ENCODE results near the gene ZC3H7A. TPM values are rescaled to one million over a fixed set of nuclear protein-coding genes. Genes with fewer than 3 reads are reported as not detected.
A peak's percentile ranks its signal among the peaks of the same experiment; 100 is the strongest.

Gene ZC3H7A
- total RNA-seq, 3 donors from 2014 or later: 42.4 to 61.2 (median 59.0) TPM

GRCh38 chr16:11774065-11774626 lies 22.9 kb downstream of the ZC3H7A start:
- Histone ChIP-seq H3K9me3 (no peaks in the 10 kb centered on the region), H3K4me3 (no peak overlapping the region), H3K4me1 (ENCODE audit: low read depth) (no peaks in the 10 kb centered on the region), H3K36me3 (ENCODE audit: low read depth) (peaks cover 9% of the 10 kb centered on the region)
- DNase-seq (no peak), ATAC-seq (no peak)
- intact Hi-C loops (cut with DNase I, micrococcal nuclease): no loop called here
- no peak for TF ChIP-seq CTCF (IDR thresholded peaks at IDR 0.05)

DNA sequence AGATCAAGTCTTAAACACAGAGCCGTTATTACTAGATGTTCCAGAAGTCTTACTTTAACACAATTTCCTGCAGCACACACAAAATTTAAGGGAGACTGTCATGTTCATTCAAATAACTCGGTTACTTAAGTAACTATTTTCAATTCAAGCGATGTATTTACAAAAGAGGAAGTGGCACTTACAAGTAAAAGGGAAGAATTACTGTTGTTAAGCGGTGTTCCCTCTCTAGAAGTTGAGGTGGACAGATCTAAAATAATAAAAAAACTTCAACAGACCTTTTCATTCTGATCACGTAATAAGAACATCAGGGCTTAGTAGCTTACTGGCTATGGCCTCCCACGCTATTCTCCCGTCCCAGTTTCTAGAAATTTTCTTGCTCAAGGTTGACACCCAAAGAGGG lies 28.2 kb downstream of the ZC3H7A start:
- peak; percentile 22 for ATAC-seq
- TF ChIP-seq CTCF (IDR thresholded peaks at IDR 0.05): no peak

DNA sequence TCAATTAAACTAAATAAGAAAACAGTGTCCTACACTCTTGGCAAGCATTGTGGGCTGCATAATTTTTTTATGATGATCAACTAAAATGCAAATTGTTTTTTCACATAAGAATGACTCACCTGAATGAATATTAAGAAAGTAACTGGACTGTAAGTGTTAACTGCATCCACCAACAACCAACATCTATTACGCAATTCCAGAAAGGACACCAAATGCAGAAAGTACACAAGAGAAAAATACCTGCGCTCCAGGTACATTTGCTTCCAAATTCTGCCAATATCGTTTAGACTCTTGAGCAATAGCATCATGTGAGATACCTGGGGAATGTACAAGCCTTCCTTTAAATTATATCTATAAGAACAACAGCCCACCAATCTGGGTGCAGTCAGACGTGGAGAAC lies 34.6 kb downstream of the ZC3H7A start:
- no peak overlapping the region for H3K4me3 ChIP-seq
- H3K9me3 ChIP-seq: no peaks in the 10 kb centered on the region
- TF ChIP-seq CTCF (IDR thresholded peaks at IDR 0.05): no peak
- intact Hi-C loops (cut with DNase I, micrococcal nuclease): no loop called here
- peaks cover 18% of the 10 kb centered on the region for H3K4me1 ChIP-seq (ENCODE audit: low read depth)
- ATAC-seq: no peak
- no peaks in the 10 kb centered on the region for H3K36me3 ChIP-seq (ENCODE audit: low read depth)
- no peak for DNase-seq

More for the DNA sequence above, 28.2 kb downstream of the ZC3H7A start:
- Histone ChIP-seq H3K36me3 (ENCODE audit: low read depth) (no peaks in the 10 kb centered on the region), H3K4me1 (ENCODE audit: low read depth) (no peaks in the 10 kb centered on the region), H3K9me3 (no peaks in the 10 kb centered on the region), H3K4me3 (no peak overlapping the region)
- intact Hi-C loops (cut with DNase I, micrococcal nuclease): no loop called here
- DNase-seq: no peak

DNA sequence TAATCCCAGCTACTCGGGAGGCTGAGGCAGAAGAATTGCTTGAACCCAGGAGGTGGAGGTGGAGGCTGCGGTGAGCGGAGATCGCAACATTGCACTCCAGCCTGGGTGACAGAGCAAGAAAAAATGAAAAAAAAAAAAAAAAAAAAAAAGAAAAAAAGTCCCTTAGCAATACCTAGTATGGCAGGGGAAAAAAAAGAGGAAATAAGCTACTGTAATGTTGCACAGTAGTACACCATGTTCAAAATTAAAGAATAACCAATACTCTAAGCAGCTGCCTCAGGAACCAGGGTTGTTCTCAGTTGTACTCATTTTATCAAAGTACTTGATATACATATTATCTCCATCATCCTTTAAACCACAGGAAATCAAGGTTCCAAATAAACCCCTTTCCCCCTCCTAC lies 37.1 kb downstream of the ZC3H7A start:
- no peak for DNase-seq
- no peak for ATAC-seq
- no peak for TF ChIP-seq CTCF (IDR thresholded peaks at IDR 0.05)
- Histone ChIP-seq H3K36me3 (ENCODE audit: low read depth) (no peaks in the 10 kb centered on the region), H3K9me3 (no peaks in the 10 kb centered on the region), H3K4me3 (no peak overlapping the region), H3K4me1 (ENCODE audit: low read depth) (peaks cover 20% of the 10 kb centered on the region)
- intact Hi-C loops (cut with DNase I, micrococcal nuclease): no loop called here

- Histone ChIP-seq H3K36me3 (ENCODE audit: low read depth) (no peaks in the 10 kb centered on the region), H3K9me3 (no peaks in the 10 kb centered on the region), H3K4me3 (no peak overlapping the region), H3K4me1 (ENCODE audit: low read depth) (peaks cover 20% of the 10 kb centered on the region)
- DNase-seq (peak in 2 of 3 donors; percentile 56 to 91), ATAC-seq (peak; percentile 82)
- no peak for TF ChIP-seq CTCF (IDR thresholded peaks at IDR 0.05)
- intact Hi-C loops (cut with DNase I, micrococcal nuclease): no loop called here
These were observed 37.8 kb downstream of the ZC3H7A start for GRCh38 chr16:11759163-11759834.

Data from mucosa of descending colon (tissue), 3 donors.